Liver (tissue), 9 donors: ENCODE results near the gene ITGA7. TPM values are rescaled to one million over a fixed set of nuclear protein-coding genes. Genes with fewer than 3 reads are reported as not detected.

Experiments
- DNase-seq: peaks from one replicate; pipeline ENCODE4 v3.0.0-alpha.2; 2017; ENCODE audit warnings: low spot score
- H3K27ac ChIP-seq, 2 donors: one replicate each; pipeline ENCODE4 v1.7.0; 2013; ENCODE audit warnings: inconsistent platforms in 2 of 2, low read length in 2 of 2, control low read depth in 1 of 2, low read depth in 1 of 2, mild to moderate bottlenecking in 1 of 2
- H3K27me3 ChIP-seq, 4 donors: one replicate each; pipeline versions ENCODE4 v1.6.1 to v1.7.0; 2013; ENCODE audit warnings: low read length in 3 of 4, inconsistent platforms in 1 of 4, mild to moderate bottlenecking in 1 of 4, moderate library complexity in 1 of 4; ENCODE audit not compliant: control insufficient read depth in 4 of 4, insufficient read depth in 4 of 4
- H3K36me3 ChIP-seq, 4 donors: one replicate each; pipeline versions ENCODE4 v1.6.1 to v1.7.0; 2013; ENCODE audit warnings: low read length in 3 of 4, mild to moderate bottlenecking in 3 of 4, low read depth in 1 of 4, moderate library complexity in 1 of 4; ENCODE audit not compliant: control insufficient read depth in 4 of 4, insufficient read depth in 3 of 4
- H3K4me1 ChIP-seq, 4 donors: one replicate each; pipeline versions ENCODE4 v1.6.1 to v1.7.0; 2013; ENCODE audit warnings: low read length in 3 of 4, mild to moderate bottlenecking in 3 of 4, moderate library complexity in 1 of 4; ENCODE audit not compliant: control insufficient read depth in 4 of 4, insufficient read depth in 4 of 4
- H3K4me3 ChIP-seq, 3 donors: one replicate each; pipeline versions ENCODE4 v1.6.1 to v1.7.0; 2013; ENCODE audit warnings: low read length in 3 of 3, control low read depth in 1 of 3, low read depth in 1 of 3, mild to moderate bottlenecking in 1 of 3
- H3K9ac ChIP-seq, 2 donors: one replicate each; pipeline ENCODE4 v1.7.0; 2013; ENCODE audit warnings: low read length in 2 of 2, mild to moderate bottlenecking in 2 of 2, moderate library complexity in 2 of 2, control low read depth in 1 of 2, low read depth in 1 of 2
- H3K9me3 ChIP-seq, 4 donors: one replicate each; pipeline versions ENCODE4 v1.6.1 to v1.7.0; 2013; ENCODE audit warnings: low read length in 3 of 4; ENCODE audit not compliant: control insufficient read depth in 4 of 4
- ATF3 ChIP-seq: IDR thresholded peaks from 2 replicates; pipeline ENCODE4 v1.6.1; 2016; ENCODE audit warnings: antibody characterized with exemption
- CTCF ChIP-seq: fragments of 150-350 bp; IDR thresholded peaks from 2 replicates; pipeline ENCODE4 v1.5.1; 2017; ENCODE audit warnings: improper control_type of control experiment, low read depth, low read length; ENCODE audit not compliant: missing input control
- EGR1 ChIP-seq, 2 donors: IDR thresholded peaks; 2 replicates each; pipeline ENCODE4 v1.6.1; 2016 to 2018; ENCODE audit warnings: antibody characterized with exemption in 2 of 2, low read depth in 2 of 2
- FOXA1 ChIP-seq: IDR thresholded peaks from 2 replicates; pipeline ENCODE4 v1.6.1; 2016; ENCODE audit warnings: antibody characterized with exemption
- FOXA2 ChIP-seq: IDR thresholded peaks from 2 replicates; pipeline ENCODE4 v1.6.1; 2016; ENCODE audit warnings: antibody characterized with exemption
- GABPA ChIP-seq, 2 donors: IDR thresholded peaks in 1 of 2; conservative IDR thresholded peaks in 1 of 2; 2 replicates each; pipeline ENCODE4 v1.6.1; 2016; ENCODE audit warnings: antibody characterized with exemption in 2 of 2, mild to moderate bottlenecking in 1 of 2, moderate library complexity in 1 of 2
- HNF4A ChIP-seq, 2 donors: conservative IDR thresholded peaks; 2 replicates each; pipeline ENCODE4 v1.6.1; 2016; ENCODE audit warnings: antibody characterized with exemption in 2 of 2, mild to moderate bottlenecking in 2 of 2
- HNF4G ChIP-seq: IDR thresholded peaks from 2 replicates; pipeline ENCODE4 v1.6.1; 2016; ENCODE audit warnings: antibody characterized with exemption
- JUND ChIP-seq, 2 donors: IDR thresholded peaks; 2 replicates each; pipeline ENCODE4 v1.6.1; 2016; ENCODE audit warnings: antibody characterized with exemption in 2 of 2
- MAX ChIP-seq: IDR thresholded peaks from 2 replicates; pipeline ENCODE4 v1.6.1; 2016; ENCODE audit warnings: antibody characterized with exemption
- NR2F2 ChIP-seq: IDR thresholded peaks from 2 replicates; pipeline ENCODE4 v1.6.1; 2016; ENCODE audit warnings: antibody characterized with exemption
- RAD21 ChIP-seq, 2 donors: IDR thresholded peaks; 2 replicates each; pipeline ENCODE4 v1.6.1; 2016; ENCODE audit warnings: antibody characterized with exemption in 2 of 2, mild to moderate bottlenecking in 2 of 2
- REST ChIP-seq: IDR thresholded peaks from 2 replicates; pipeline ENCODE4 v1.6.1; 2016; ENCODE audit warnings: antibody characterized with exemption, mild to moderate bottlenecking
- RXRA ChIP-seq, 2 donors: IDR thresholded peaks; 2 replicates each; pipeline ENCODE4 v1.6.1; 2017 to 2018; ENCODE audit warnings: antibody characterized with exemption in 2 of 2, mild to moderate bottlenecking in 1 of 2
- SP1 ChIP-seq: IDR thresholded peaks from 2 replicates; pipeline ENCODE4 v1.6.1; 2018; ENCODE audit warnings: antibody characterized with exemption, mild to moderate bottlenecking
- TAF1 ChIP-seq: conservative IDR thresholded peaks from 2 replicates; pipeline ENCODE4 v1.6.1; 2016; ENCODE audit warnings: antibody characterized with exemption, mild to moderate bottlenecking
- YY1 ChIP-seq: IDR thresholded peaks from 2 replicates; pipeline ENCODE4 v1.6.1; 2016; ENCODE audit warnings: antibody characterized with exemption, mild to moderate bottlenecking
- ZBTB33 ChIP-seq: IDR thresholded peaks from 2 replicates; pipeline ENCODE4 v1.6.1; 2016; ENCODE audit warnings: antibody characterized with exemption
- WGBS: extraction: QIAGEN DNeasy Blood & Tissue Kit; methylation state at CpG from one replicate; pipeline ENCODE4 v1.1.7; 2013; 5-methylcytosine and 5-hydroxymethylcytosine counted together
- polyA plus RNA-seq, 2 donors: library from polyadenylated mRNA; stranded (reverse) in 1 of 2; unstranded in 1 of 2; fragments of 200-250 nt in 1 of 2; fragments of >200 nt in 1 of 2; fragmentation: Nextera tagmentation in 1 of 2; extraction: Ambion mirVana in 1 of 2; gene quantifications; one replicate each; pipeline versions ENCODE4 v1.2.1 to v1.2.3, GENCODE V29; 2013 to 2015
- total RNA-seq, 2 donors: library from RNA; depleted of rRNA; stranded (reverse); fragments of >200 nt; gene quantifications; one replicate each; pipeline ENCODE4 v1.2.3, GENCODE V29; 2014
- donor health status: healthy.
- donor health status: healthy.
- donor health status: healthy.
- donor health status: healthy.
- donor health status: healthy.

ITGA7 gene
- total and polyA plus RNA-seq, 4 donors = 0.98 to 4.9 (median 3.3) TPM

- TF ChIP-seq HNF4G = no peak
- no peak for TF ChIP-seq MAX
- no peak for TF ChIP-seq ATF3
- no peak for TF ChIP-seq HNF4A (conservative IDR thresholded peaks at IDR 0.05)
- no peak for TF ChIP-seq CTCF
- TF ChIP-seq SP1 = no peak
- TF ChIP-seq RXRA (IDR thresholded peaks at IDR 0.05) = no peak
- TF ChIP-seq FOXA1 = no peak
- TF ChIP-seq EGR1 (IDR thresholded peaks at IDR 0.05; ENCODE audit: low read depth in 2 of 2) = no peak
- no peak for TF ChIP-seq NR2F2
- TF ChIP-seq TAF1 = no peak
- TF ChIP-seq RAD21 (IDR thresholded peaks at IDR 0.05) = no peak
- TF ChIP-seq REST = no peak
- TF ChIP-seq GABPA (IDR thresholded peaks at IDR 0.05 in 1 of 2, conservative IDR thresholded peaks at IDR 0.05 in 1 of 2) = no peak
- no peak for TF ChIP-seq JUND (IDR thresholded peaks at IDR 0.05)
- no peak for TF ChIP-seq FOXA2
- no peak for TF ChIP-seq ZBTB33
- no peak for TF ChIP-seq YY1
- DNase-seq = no peak
- 90% methylated on average over 7 of the region's 7 CpGs for WGBS
- no peaks in the 10 kb centered on the region for H3K36me3 ChIP-seq
- H3K27ac ChIP-seq = no peak overlapping the region
- H3K4me1 ChIP-seq = no peaks in the 10 kb centered on the region
- no peak overlapping the region for H3K9ac ChIP-seq
- no peak overlapping the region for H3K4me3 ChIP-seq
- H3K9me3 ChIP-seq = no peaks in the 10 kb centered on the region
- H3K27me3 ChIP-seq = no peaks in the 10 kb centered on the region
Measured at GRCh38 chr12:55697686-55698085, 10.0 kb downstream of the ITGA7 start.
